Cardiac fibroblast (primary cell): ENCODE data around the gene BRD3.

Source experiments
- DNase-seq, 2 donors: peaks; one replicate each; pipeline versions ENCODE4 v3.0.0 to v3.0.0-alpha.2; 2010; ENCODE audit warnings: low read depth in 2 of 2
- H3K4me3 ChIP-seq, 2 donors: replicated peaks in 1 of 2; 1 replicate in 1 of 2; 2 replicates in 1 of 2; pipeline ENCODE4 v1.5.1; 2011; ENCODE audit warnings: low read depth in 2 of 2, low read length in 2 of 2, mild to moderate bottlenecking in 2 of 2, moderate library complexity in 1 of 2
- CTCF ChIP-seq: IDR thresholded peaks from one replicate; pipeline ENCODE4 v1.5.1; 2011; ENCODE audit warnings: low read depth, mild to moderate bottlenecking, low read length, inconsistent platforms

The BRD3 gene

GRCh38 chr9:134034215-134035040 lies 33.4 kb downstream of the BRD3 start:
- H3K4me3 ChIP-seq = no peak overlapping the region
- no peak for DNase-seq
- no peak for TF ChIP-seq CTCF

GRCh38 chr9:134033516-134034214 lies 34.2 kb downstream of the BRD3 start:
- no peak for TF ChIP-seq CTCF
- H3K4me3 ChIP-seq = no peak overlapping the region
- no peak for DNase-seq

- no peak for DNase-seq
- no peak overlapping the region for H3K4me3 ChIP-seq
- no peak for TF ChIP-seq CTCF
Measured at GRCh38 chr9:134032456-134033222, 35.2 kb downstream of the BRD3 start.

- no peak for TF ChIP-seq CTCF
- H3K4me3 ChIP-seq = no peak overlapping the region
- no peak for DNase-seq
Measured at GRCh38 chr9:134031783-134032182, 36.0 kb downstream of the BRD3 start.

GRCh38 chr9:134030821-134031470 lies 36.9 kb downstream of the BRD3 start:
- DNase-seq = no peak
- H3K4me3 ChIP-seq = no peak overlapping the region
- no peak for TF ChIP-seq CTCF
